ENCODE data around the gene KCNE4. TPM values are rescaled to one million over a fixed set of nuclear protein-coding genes. Genes with fewer than 3 reads are reported as not detected.

Gene KCNE4
- total RNA-seq, 1 donor from 2014 or later = not detected

GRCh38 chr2:223083402-223084070 is 31.5 kb downstream of the KCNE4 start:
- DNase-seq (ENCODE audit: low read depth, low spot score) = no peak

- no peak for DNase-seq (ENCODE audit: low read depth, low spot score)
Observed at GRCh38 chr2:223084873-223085272, 32.9 kb downstream of the KCNE4 start.

- DNase-seq (ENCODE audit: low read depth, low spot score) = no peak
Observed at GRCh38 chr2:223086370-223086981, 34.5 kb downstream of the KCNE4 start.

GRCh38 chr2:223087466-223087865 is 35.5 kb downstream of the KCNE4 start:
- no peak for DNase-seq (ENCODE audit: low read depth, low spot score)

GRCh38 chr2:223088866-223089265 is 36.9 kb downstream of the KCNE4 start:
- DNase-seq (ENCODE audit: low read depth, low spot score) = no peak

GRCh38 chr2:223090039-223090438 is 38.0 kb downstream of the KCNE4 start:
- DNase-seq (ENCODE audit: low read depth, low spot score) = no peak

GRCh38 chr2:223090540-223091235 is 38.7 kb downstream of the KCNE4 start:
- DNase-seq (ENCODE audit: low read depth, low spot score) = no peak

- no peak for DNase-seq (ENCODE audit: low read depth, low spot score)
Observed at GRCh38 chr2:223092667-223093066, 40.7 kb downstream of the KCNE4 start.

- DNase-seq (ENCODE audit: low read depth, low spot score) = no peak
Observed at GRCh38 chr2:223093436-223094241, 41.6 kb downstream of the KCNE4 start.

GRCh38 chr2:223095207-223095606 is 43.2 kb downstream of the KCNE4 start:
- no peak for DNase-seq (ENCODE audit: low read depth, low spot score)

- no peak for DNase-seq (ENCODE audit: low read depth, low spot score)
Observed at GRCh38 chr2:223096235-223096970, 44.4 kb downstream of the KCNE4 start.

- no peak for DNase-seq (ENCODE audit: low read depth, low spot score)
Observed at GRCh38 chr2:223097888-223098383, 45.9 kb downstream of the KCNE4 start.

GRCh38 chr2:223099561-223099960 is 47.6 kb downstream of the KCNE4 start:
- no peak for DNase-seq (ENCODE audit: low read depth, low spot score)

GRCh38 chr2:223100061-223100511 is 48.1 kb downstream of the KCNE4 start:
- no peak for DNase-seq (ENCODE audit: low read depth, low spot score)

- no peak for DNase-seq (ENCODE audit: low read depth, low spot score)
Observed at GRCh38 chr2:223101340-223102039, 49.5 kb downstream of the KCNE4 start.

- no peak for DNase-seq (ENCODE audit: low read depth, low spot score)
Observed at GRCh38 chr2:223102040-223102400, 50.0 kb downstream of the KCNE4 start.

GRCh38 chr2:223102450-223102849 is 50.5 kb downstream of the KCNE4 start:
- no peak for DNase-seq (ENCODE audit: low read depth, low spot score)

- DNase-seq (ENCODE audit: low read depth, low spot score) = no peak
Observed at GRCh38 chr2:223104336-223105132, 52.5 kb downstream of the KCNE4 start.
